NCI-H524 treated with DMSO at 0.1 percent for 48 hours (cell line): ENCODE measurements around the gene OR52B6.
"Not testable (repeated sequence)": the region's sequence is repeated elsewhere in the genome, so short reads cannot be mapped to it uniquely, and the experiment has no call there.

ENCODE experiments used
- DNase-seq: peaks from one replicate; lab custom pipeline; 2025; lab: John Stamatoyannopoulos, UW

The OR52B6 gene

GRCh38 chr11:5596607-5597201 lies 16.0 kb downstream of the OR52B6 start, which contains the start of gene TRIM6:
Gene TRIM6 (plus strand): TSS chr11:5596637. CDS start chr11:5596898, 261 bp downstream.
- no peak for DNase-seq

GRCh38 chr11:5597953-5598352 lies 17.3 kb downstream of the OR52B6 start:
- DNase-seq = no peak

DNA sequence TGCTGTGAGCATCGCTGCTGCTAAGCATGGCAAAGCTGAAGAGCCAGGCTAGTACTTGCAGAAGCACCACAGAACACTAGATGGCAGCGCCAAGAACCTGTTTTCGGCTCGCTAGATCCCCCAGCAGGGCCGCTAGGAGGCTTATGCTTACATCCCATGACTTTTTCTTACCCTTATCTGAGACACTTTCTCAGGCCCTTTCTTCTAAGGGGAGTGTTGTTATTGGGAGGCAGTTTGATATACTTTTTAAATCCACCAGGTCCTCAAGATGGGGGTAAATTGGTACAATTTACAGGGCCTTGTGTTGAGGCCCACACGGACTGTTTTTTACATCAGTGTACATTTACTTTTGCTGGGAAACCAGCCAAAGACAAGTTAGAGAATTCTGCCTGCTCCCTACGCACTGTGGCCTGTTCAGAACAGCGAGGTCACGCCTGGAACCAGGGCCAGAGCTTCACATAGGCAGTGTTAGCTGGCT lies 19.7 kb downstream of the OR52B6 start:
- no peak for DNase-seq

GRCh38 chr11:5602791-5603190 lies 22.1 kb downstream of the OR52B6 start:
- not testable (repeated sequence) for DNase-seq

DNA sequence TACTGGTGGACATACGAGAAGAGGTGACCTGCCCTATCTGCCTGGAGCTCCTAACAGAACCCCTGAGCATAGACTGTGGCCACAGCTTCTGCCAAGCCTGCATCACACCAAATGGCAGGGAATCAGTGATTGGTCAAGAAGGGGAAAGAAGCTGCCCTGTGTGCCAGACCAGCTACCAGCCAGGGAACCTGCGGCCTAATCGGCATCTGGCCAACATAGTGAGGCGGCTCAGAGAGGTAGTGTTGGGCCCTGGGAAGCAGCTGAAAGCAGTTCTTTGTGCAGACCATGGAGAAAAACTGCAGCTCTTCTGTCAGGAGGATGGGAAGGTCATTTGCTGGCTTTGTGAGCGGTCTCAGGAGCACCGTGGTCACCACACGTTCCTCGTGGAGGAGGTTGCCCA lies 22.6 kb downstream of the OR52B6 start:
- DNase-seq = no peak

GRCh38 chr11:5604896-5605295 lies 24.2 kb downstream of the OR52B6 start:
- no peak for DNase-seq

GRCh38 chr11:5605849-5606248 lies 25.2 kb downstream of the OR52B6 start:
- no peak for DNase-seq

DNA sequence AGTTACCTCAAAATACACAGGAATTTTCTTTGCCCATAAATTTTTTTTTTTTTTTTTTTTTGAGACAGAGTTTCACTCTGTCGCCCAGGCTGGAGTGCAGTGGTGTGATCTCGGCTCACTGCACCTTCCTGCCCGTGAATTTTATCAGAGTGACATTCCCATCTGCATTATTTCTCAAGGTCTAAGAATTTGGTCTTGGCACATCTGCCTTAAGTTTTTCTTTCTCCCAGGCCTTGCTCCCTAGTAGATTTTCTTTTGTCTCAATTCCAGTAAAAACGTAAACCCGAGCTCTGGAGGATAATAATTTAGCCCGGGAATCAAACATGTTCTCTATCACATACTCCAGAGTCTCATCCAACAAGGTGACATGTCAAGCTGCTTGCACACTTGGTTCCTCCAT lies 28.1 kb downstream of the OR52B6 start:
- no peak for DNase-seq

DNA sequence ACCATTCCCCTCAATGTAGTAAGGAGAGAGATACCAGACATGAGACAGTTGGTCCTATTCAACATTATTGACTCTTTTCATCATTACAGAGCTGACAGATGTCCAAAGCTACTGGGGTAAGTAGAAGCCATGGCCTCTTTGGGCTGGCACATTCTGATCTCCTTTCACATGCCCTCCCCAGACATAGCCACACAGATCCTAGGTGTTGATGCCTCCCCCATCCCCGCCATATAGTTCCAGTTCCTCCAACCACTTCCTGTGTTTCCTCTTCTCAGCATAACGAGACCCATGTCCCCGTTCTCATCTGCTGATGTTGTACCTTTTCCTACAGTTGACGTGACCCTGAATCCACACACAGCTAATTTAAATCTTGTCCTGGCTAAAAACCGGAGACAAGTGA lies 29.8 kb downstream of the OR52B6 start:
- no peak for DNase-seq

DNA sequence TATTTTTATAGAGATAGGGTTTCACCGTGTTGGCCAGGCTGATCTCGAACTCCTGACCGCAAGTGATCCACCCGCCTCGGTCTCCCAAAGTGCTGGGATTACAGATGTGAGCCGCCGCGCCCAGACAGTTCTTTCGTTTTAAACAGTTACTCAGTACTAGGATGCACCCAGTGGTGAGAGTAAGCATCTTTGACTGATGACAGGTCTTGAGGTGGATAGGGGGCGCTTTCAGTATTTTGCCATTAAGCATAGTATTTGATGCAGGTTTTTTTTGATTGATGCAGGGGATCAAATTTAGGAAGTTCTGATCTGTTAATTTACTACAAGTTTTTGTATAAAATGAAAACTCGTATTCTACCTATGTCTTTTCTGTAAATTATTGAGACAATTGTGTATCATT lies 30.9 kb downstream of the OR52B6 start:
- no peak for DNase-seq

- no peak for DNase-seq
Measured at GRCh38 chr11:5618807-5619206, 38.1 kb downstream of the OR52B6 start.

- no peak for DNase-seq
Measured at GRCh38 chr11:5620651-5621521, 40.2 kb downstream of the OR52B6 start.

GRCh38 chr11:5621580-5621979 lies 40.9 kb downstream of the OR52B6 start:
- DNase-seq = no peak

- DNase-seq = no peak
Measured at GRCh38 chr11:5622802-5623201, 42.1 kb downstream of the OR52B6 start.

- no peak for DNase-seq
Measured at GRCh38 chr11:5624489-5625279, 44.0 kb downstream of the OR52B6 start, which contains the start of gene TRIM34. Gene TRIM34 (plus strand): TSS chr11:5625001. CDS start chr11:5632332, 7,331 bp downstream.

- no peak for DNase-seq
Measured at GRCh38 chr11:5625281-5625680, 44.6 kb downstream of the OR52B6 start.

DNA sequence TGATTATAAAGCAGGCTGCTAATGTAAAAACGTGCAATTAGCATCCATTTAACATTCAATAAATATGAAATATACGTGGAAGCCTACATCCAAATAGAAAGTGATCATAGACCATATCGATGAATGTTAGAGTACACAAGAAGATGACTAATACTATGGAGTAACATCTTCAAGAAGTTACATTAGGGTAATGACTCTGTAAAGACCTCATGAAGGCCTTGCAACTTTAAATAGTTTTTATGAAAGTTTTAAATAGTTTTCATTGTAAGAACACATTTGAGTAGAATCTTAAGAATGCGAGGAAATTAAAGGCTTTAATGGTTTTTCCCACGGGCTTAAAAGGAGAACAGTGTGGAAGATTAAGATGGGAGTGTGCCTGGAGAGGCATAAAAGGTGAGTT lies 45.5 kb downstream of the OR52B6 start:
- DNase-seq = no peak

- DNase-seq = no peak
Measured at GRCh38 chr11:5631417-5631816, 50.7 kb downstream of the OR52B6 start.
